B cell (primary cell): ENCODE results near the gene SYNE2. TPM values are rescaled to one million over a fixed set of nuclear protein-coding genes. Genes with fewer than 3 reads are reported as not detected.
"Not testable (repeated sequence)": the region's sequence is repeated elsewhere in the genome, so short reads cannot be mapped to it uniquely, and the experiment has no call there.

ENCODE experiments used
- ATAC-seq: fragments of 200-7000 bp; cut with Tn5 transposase; one replicate; pipeline ENCODE4 v1.10.0; 2021; ENCODE audit warnings: low read depth, mild to moderate bottlenecking, moderate number of reproducible peaks, moderate library complexity
- CTCF ChIA-PET: fragments of 350-600 bp; sonication (Branson Sonifier 250); formaldehyde crosslinking; loops from one replicate; lab custom pipeline; 2021; ENCODE audit warnings: antibody characterized with exemption, inconsistent platforms; lab: Charles Lee
- POLR2A ChIA-PET: fragments of 350-600 bp; sonication (Branson Sonifier 250); formaldehyde crosslinking; loops from one replicate; lab custom pipeline; 2021; ENCODE audit warnings: antibody characterized with exemption; lab: Charles Lee
- DNase-seq: peaks from one replicate; pipeline ENCODE4 v3.0.0; 2013
- H2AFZ ChIP-seq: 2 replicates; pipeline ENCODE4 v1.6.1; 2012; ENCODE audit warnings: mild to moderate bottlenecking, low read depth, low read length; ENCODE audit not compliant: insufficient read depth, poor library complexity, severe bottlenecking
- H3K27ac ChIP-seq, 2 donors: 1 replicate in 1 of 2; 2 replicates in 1 of 2; pipeline ENCODE4 v1.5.1; 2012 to 2013; ENCODE audit warnings: low read length in 2 of 2, mild to moderate bottlenecking in 2 of 2, moderate library complexity in 1 of 2
- H3K27me3 ChIP-seq, 4 experiments: fragments of 200-600 bp in 1 of 4; sonication (generic) in 1 of 4; replicated peaks in 1 of 4; 1 replicate in 2 of 4; 2 replicates in 2 of 4; pipeline versions ENCODE4 v1.6.1 to v1.7.0; 2013 to 2016; ENCODE audit warnings: low read length in 3 of 4, mild to moderate bottlenecking in 2 of 4, mixed read lengths in 1 of 4, moderate library complexity in 1 of 4; ENCODE audit not compliant: insufficient read depth in 4 of 4, control insufficient read depth in 3 of 4; ENCODE audit errors: control extremely low read depth in 1 of 4
- H3K36me3 ChIP-seq, 2 experiments: replicated peaks in 1 of 2; 1 replicate in 1 of 2; 2 replicates in 1 of 2; pipeline versions ENCODE4 v1.6.1 to v1.7.1; 2013; ENCODE audit warnings: low read length in 1 of 2; ENCODE audit not compliant: insufficient read depth in 2 of 2, control insufficient read depth in 1 of 2; ENCODE audit errors: control extremely low read depth in 1 of 2, extremely low read depth in 1 of 2
- H3K4me1 ChIP-seq, 2 donors: fragments of 200-600 bp in 1 of 2; sonication (generic) in 1 of 2; 1 replicate in 1 of 2; 2 replicates in 1 of 2; pipeline versions ENCODE4 v1.5.1 to v1.6.1; 2013 to 2017; ENCODE audit warnings: low read length in 2 of 2; ENCODE audit not compliant: control insufficient read depth in 2 of 2, insufficient read depth in 2 of 2
- H3K4me2 ChIP-seq: replicated peaks from 2 replicates; pipeline ENCODE3; 2012; ENCODE audit warnings: mild to moderate bottlenecking, low read depth, low read length; ENCODE audit not compliant: poor library complexity, severe bottlenecking
- H3K4me3 ChIP-seq, 5 experiments: fragments of 200-600 bp in 1 of 5; sonication (generic) in 1 of 5; 1 replicate in 3 of 5; 2 replicates in 2 of 5; pipeline versions ENCODE4 v1.5.1 to v1.7.0; 2011 to 2016; ENCODE audit warnings: low read length in 4 of 5, mild to moderate bottlenecking in 4 of 5, low read depth in 2 of 5, control low read depth in 1 of 5, moderate library complexity in 1 of 5; ENCODE audit not compliant: insufficient read depth in 1 of 5; ENCODE audit errors: control extremely low read depth in 1 of 5, extremely low read depth in 1 of 5
- H3K79me2 ChIP-seq: fragments of 200-600 bp; sonication (generic); one replicate; pipeline ENCODE4 v1.6.0; 2016; ENCODE audit warnings: low read length; ENCODE audit not compliant: control insufficient read depth, insufficient read depth
- H3K9ac ChIP-seq: fragments of 200-600 bp; sonication (generic); 2 replicates; pipeline ENCODE4 v1.6.1; 2017; ENCODE audit warnings: mild to moderate bottlenecking, low read length, moderate library complexity
- H3K9me3 ChIP-seq, 3 donors: one replicate each; pipeline versions ENCODE4 v1.6.1 to v1.7.1; 2013; ENCODE audit warnings: low read length in 2 of 3; ENCODE audit not compliant: control insufficient read depth in 2 of 3, insufficient read depth in 1 of 3; ENCODE audit errors: control extremely low read depth in 1 of 3
- H4K20me1 ChIP-seq: 2 replicates; pipeline ENCODE4 v1.6.0; 2012; ENCODE audit warnings: mild to moderate bottlenecking, low read length; ENCODE audit not compliant: insufficient read depth, control insufficient read depth, poor library complexity, severe bottlenecking
- H3K27ac Mint-ChIP-seq: one replicate; pipeline ENCODE4 v1.8.0; 2021; ENCODE audit warnings: mixed read lengths
- H3K27me3 Mint-ChIP-seq: one replicate; pipeline ENCODE4 v1.8.0; 2021; ENCODE audit warnings: mixed read lengths
- H3K4me1 Mint-ChIP-seq: one replicate; pipeline ENCODE4 v1.8.0; 2021; ENCODE audit warnings: mixed read lengths
- H3K4me3 Mint-ChIP-seq: one replicate; pipeline ENCODE4 v1.8.0; 2021; ENCODE audit warnings: mixed read lengths
- H3K9me3 Mint-ChIP-seq: one replicate; pipeline ENCODE4 v1.8.0; 2022; ENCODE audit warnings: mixed read lengths; ENCODE audit not compliant: insufficient read depth
- EZH2 ChIP-seq: IDR thresholded peaks from 2 replicates; pipeline ENCODE4 v1.6.1; 2012; ENCODE audit warnings: borderline replicate concordance, low read depth, mild to moderate bottlenecking, moderate library complexity, low read length; ENCODE audit not compliant: insufficient read depth, poor library complexity, severe bottlenecking
- WGBS: methylation state at CpG from one replicate; pipeline ENCODE4 v1.1.5; 2013; ENCODE audit warnings: missing lambda C conversion rate; ENCODE audit not compliant: insufficient coverage; 5-methylcytosine and 5-hydroxymethylcytosine counted together
- intact Hi-C: fragments of 100-400 bp; cut with micrococcal nuclease; formaldehyde crosslinking; loops from one replicate; pipeline ENCODE4 v1.10.0; 2022
- polyA plus RNA-seq: library from polyadenylated mRNA; depleted of rRNA; stranded (reverse); fragments of >200 nt; gene quantifications from 2 replicates; pipeline ENCODE4 v1.2.3, GENCODE V29; 2012
- total RNA-seq, 2 donors: library from RNA; stranded (reverse); fragments of 120-200 nt in 1 of 2; gene quantifications; 1 replicate in 1 of 2; 2 replicates in 1 of 2; pipeline versions ENCODE4 v1.2.3 to v1.2.4, GENCODE V29; 2013 to 2022
- TF ChIP-seq, protein P1 (sequence below): fragments of 200-600 bp; IDR thresholded peaks from one replicate; pipeline ENCODE4 v1.8.0; 2022; ENCODE audit warnings: antibody characterized with exemption, mild to moderate bottlenecking

SYNE2 gene
- total and polyA plus RNA-seq, 2 donors (not counting 1 experiment from before 2014, with no cell fraction given): 39.5 to 105 TPM

DNA sequence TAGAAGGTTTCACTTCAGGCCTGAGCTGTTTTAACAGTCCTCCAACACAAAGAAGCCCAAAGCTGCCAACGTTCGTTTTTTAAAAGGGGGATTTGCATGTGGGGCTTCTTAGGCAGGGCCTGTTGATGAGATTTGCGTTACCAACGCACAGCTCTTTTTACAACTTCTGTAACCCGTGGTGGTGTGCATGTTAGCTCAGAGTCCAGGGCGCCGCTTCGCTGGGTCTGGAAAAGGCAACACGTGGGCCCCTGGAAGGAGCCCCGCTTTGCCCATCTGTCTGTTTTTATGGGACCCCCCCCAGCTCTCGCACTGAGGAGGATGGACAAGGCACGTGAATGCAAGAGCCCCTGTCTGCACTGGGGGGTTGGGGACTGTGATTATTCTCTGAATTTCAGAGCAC is 357.4 kb downstream of the SYNE2 start:
- no peaks in the 10 kb centered on the region for H3K27me3 ChIP-seq
- no peak overlapping the region for H2AFZ ChIP-seq
- no peaks in the 10 kb centered on the region for H3K79me2 ChIP-seq
- peak overlapping the region; percentile 1 to 21 for H3K27ac ChIP-seq
- peaks cover 12 to 49% of the 10 kb centered on the region in 2 experiments for H3K36me3 ChIP-seq
- Mint-ChIP-seq H3K4me1 (peaks cover 36% of the 10 kb centered on the region), H3K9me3 (no peaks in the 10 kb centered on the region), H3K27me3 (no peaks in the 10 kb centered on the region), H3K27ac (peak overlapping the region; percentile 93), H3K4me3 (peak overlapping the region; percentile 79)
- DNase-seq (no peak), ATAC-seq (no peak)
- intact Hi-C loops: no loop called here
- WGBS: 93% methylated on average over 10 of the region's 12 CpGs
- peak overlapping the region; percentile 64 for H3K4me2 ChIP-seq
- no peak for TF ChIP-seq EZH2
- TF ChIP-seq, protein P1, sequence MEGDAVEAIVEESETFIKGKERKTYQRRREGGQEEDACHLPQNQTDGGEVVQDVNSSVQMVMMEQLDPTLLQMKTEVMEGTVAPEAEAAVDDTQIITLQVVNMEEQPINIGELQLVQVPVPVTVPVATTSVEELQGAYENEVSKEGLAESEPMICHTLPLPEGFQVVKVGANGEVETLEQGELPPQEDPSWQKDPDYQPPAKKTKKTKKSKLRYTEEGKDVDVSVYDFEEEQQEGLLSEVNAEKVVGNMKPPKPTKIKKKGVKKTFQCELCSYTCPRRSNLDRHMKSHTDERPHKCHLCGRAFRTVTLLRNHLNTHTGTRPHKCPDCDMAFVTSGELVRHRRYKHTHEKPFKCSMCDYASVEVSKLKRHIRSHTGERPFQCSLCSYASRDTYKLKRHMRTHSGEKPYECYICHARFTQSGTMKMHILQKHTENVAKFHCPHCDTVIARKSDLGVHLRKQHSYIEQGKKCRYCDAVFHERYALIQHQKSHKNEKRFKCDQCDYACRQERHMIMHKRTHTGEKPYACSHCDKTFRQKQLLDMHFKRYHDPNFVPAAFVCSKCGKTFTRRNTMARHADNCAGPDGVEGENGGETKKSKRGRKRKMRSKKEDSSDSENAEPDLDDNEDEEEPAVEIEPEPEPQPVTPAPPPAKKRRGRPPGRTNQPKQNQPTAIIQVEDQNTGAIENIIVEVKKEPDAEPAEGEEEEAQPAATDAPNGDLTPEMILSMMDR: no peak
- no peak overlapping the region for H3K4me3 ChIP-seq
- ChIA-PET CTCF (interaction anchor here (0.9 to 2.4 kb wide), 10 partner anchors 9 to 453 kb away, joined by 3 to 23 read pairs (median 4); partner anchors contain the start of gene ESR2), POLR2A (interaction anchor here (0.5 to 2.4 kb wide), 6 partner anchors 10 to 85 kb away, joined by 6 to 13 read pairs (median 7); no protein-coding TSS in a partner anchor)
- peak overlapping the region; percentile 1 for H3K9ac ChIP-seq
- H3K9me3 ChIP-seq: no peaks in the 10 kb centered on the region
- H4K20me1 ChIP-seq: no peaks in the 10 kb centered on the region
- H3K4me1 ChIP-seq: peaks cover 34 to 35% of the 10 kb centered on the region in 2 donors

DNA sequence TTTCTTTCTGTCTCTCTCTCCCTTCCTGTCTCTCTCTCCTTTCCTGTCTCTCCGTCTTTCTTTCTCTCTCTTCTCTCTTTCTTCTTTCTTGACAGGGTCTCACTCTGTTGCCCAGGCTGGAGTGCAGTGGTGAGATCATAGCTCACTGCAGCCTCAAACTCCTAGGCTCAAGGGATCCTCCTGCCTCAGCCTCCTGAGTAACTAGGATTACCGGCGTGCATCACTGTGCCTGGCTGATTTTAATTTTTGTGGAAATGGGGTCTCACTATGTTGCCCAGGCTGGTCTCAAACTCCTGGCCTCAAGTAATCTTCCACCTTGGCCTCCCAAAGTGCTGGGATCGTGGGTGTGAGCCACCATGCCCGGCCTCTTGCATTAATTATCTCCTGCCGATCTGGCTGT is 358.1 kb downstream of the SYNE2 start:
- peak overlapping the region; percentile 79 for H3K4me3 Mint-ChIP-seq
- H2AFZ ChIP-seq: not testable (repeated sequence)

More for the DNA sequence above, 358.1 kb downstream of the SYNE2 start:
- H3K27me3 Mint-ChIP-seq, H3K79me2 ChIP-seq, H3K27me3 ChIP-seq, intact Hi-C loops, H3K4me3 ChIP-seq, H3K9me3 Mint-ChIP-seq, DNase-seq, H3K9ac ChIP-seq, ATAC-seq, H4K20me1 ChIP-seq, H3K9me3 ChIP-seq, POLR2A ChIA-PET, H3K4me2 ChIP-seq: not testable (repeated sequence)
- CTCF ChIA-PET: interaction anchor here (1.3 to 1.4 kb wide), 2 partner anchors 31 to 42 kb away, joined by 3 to 4 read pairs; no protein-coding TSS in a partner anchor
- WGBS: 43% methylated on average over 1 of the region's 6 CpGs
- peaks cover 12 to 56% of the 10 kb centered on the region in 2 experiments for H3K36me3 ChIP-seq
- Mint-ChIP-seq H3K27ac (peak overlapping the region; percentile 75), H3K4me1 (peaks cover 33% of the 10 kb centered on the region)
- H3K27ac ChIP-seq: peak overlapping the region in 1 of 2 donors; percentile 21
- H3K4me1 ChIP-seq: peaks cover 31 to 33% of the 10 kb centered on the region in 2 donors
